OCI-M2 (cell line): ENCODE data around the gene TUBA8.
A peak's percentile ranks its signal among the peaks of the same experiment; 100 is the strongest.
"Not testable (repeated sequence)": the region's sequence is repeated elsewhere in the genome, so short reads cannot be mapped to it uniquely, and the experiment has no call there.

ENCODE experiments used
- DNase-seq: peaks from one replicate; lab custom pipeline; 2025; ENCODE audit not compliant: unreplicated experiment; lab: John Stamatoyannopoulos, UW

TUBA8 gene

GRCh38 chr22:18110194-18110953 lies at the start of gene TUBA8:
TUBA8 (plus strand) TSS chr22:18110809; CDS start chr22:18110866, 57 bp downstream.
- no peak for DNase-seq

GRCh38 chr22:18062421-18062820 lies 48.2 kb upstream of the TUBA8 start:
- no peak for DNase-seq

- DNase-seq = no peak
Observed at GRCh38 chr22:18063306-18063705, 47.3 kb upstream of the TUBA8 start.

DNA sequence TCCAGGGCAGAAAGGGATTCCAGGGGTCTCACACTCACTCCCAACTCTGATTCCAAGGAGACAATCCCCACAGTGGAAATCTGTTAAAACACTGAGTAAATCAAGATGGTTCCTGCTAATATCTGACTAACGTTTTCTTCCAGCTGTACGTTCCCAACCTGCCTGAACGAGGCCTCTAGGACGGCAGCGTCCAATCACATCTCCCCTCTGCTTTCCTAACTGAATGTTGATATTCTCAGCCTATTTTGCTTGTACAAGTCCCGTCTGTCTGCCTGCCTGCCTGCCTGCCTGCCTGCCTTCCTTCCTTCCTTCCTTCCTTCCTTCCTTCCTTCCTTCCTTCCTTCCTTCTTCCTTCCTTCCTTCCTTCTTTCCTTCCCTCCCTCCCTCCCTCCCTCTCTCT lies 46.9 kb upstream of the TUBA8 start:
- DNase-seq = not testable (repeated sequence)

DNA sequence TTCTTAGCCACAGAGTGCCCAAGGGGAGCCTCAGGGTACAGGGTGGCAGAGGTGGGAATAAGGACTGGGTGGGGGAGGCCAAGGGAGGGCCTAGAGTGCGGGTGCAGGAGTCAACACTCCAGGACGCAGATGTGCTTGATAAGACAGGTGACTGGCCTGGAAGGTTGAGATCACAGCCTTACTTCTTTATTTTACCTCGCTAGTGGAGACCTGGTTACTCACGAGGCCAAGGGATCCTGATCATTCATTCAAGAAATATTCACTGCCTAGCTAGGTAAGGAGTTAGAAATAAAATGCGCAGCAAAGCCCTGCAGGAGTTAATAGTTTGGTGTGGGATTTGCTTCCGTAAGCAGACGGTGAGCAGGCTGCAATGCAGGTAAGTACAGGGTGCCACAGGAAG lies 46.0 kb upstream of the TUBA8 start:
- no peak for DNase-seq

GRCh38 chr22:18065256-18065655 lies 45.4 kb upstream of the TUBA8 start:
- DNase-seq = no peak

DNA sequence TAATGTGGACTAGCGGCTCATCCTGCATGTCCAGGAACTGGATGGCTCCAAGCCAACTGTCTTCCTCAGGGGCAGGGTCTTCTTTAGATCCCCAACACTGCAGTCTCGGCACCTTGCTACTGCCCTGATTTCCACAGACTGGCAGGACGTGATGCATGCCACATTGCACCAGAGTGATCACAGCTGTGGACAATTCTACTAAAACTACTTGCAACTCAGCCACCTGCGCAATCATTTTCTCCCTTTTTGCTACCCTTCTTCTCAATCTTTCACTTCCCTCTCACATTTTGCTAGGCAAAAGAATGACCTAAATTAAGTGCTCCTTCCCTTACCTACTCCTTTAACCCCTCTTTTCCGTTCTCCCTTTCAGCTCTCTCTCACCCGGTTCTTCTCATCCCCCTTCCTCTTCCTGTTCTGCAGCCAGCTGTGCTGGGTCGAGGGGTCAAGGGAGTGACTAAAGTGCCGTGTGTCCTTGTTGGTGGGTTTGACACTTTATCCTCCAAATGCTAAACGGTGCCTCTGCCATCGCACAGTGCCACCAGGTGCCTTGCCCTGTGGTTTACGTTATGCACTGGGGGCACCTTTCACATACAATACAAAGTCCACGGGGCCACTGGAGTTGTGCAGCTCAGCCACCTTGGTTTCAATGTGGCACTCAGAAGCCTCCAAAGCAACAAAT lies 44.3 kb upstream of the TUBA8 start:
- no peak for DNase-seq

DNA sequence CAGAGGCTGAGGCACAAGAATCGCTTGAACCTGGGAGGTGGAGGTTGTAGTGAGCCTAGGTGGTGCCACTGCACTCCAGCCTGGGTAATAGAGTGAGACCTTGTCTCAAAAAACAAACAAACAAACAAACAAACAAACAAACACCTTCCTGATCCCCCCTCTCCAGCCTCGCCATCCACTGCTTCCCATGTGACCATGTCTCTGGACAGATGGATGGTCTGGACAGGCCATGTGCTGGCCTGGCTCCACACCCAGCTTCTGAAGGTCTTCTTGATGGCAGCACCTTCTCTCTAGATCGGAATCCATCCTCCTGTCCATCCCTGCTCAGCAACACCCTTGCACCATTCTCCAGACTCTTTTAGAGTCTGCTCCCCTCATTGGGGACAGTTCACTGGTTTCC lies 43.5 kb upstream of the TUBA8 start:
- DNase-seq = no peak

GRCh38 chr22:18067548-18068341 lies 42.9 kb upstream of the TUBA8 start:
- no peak for DNase-seq

DNA sequence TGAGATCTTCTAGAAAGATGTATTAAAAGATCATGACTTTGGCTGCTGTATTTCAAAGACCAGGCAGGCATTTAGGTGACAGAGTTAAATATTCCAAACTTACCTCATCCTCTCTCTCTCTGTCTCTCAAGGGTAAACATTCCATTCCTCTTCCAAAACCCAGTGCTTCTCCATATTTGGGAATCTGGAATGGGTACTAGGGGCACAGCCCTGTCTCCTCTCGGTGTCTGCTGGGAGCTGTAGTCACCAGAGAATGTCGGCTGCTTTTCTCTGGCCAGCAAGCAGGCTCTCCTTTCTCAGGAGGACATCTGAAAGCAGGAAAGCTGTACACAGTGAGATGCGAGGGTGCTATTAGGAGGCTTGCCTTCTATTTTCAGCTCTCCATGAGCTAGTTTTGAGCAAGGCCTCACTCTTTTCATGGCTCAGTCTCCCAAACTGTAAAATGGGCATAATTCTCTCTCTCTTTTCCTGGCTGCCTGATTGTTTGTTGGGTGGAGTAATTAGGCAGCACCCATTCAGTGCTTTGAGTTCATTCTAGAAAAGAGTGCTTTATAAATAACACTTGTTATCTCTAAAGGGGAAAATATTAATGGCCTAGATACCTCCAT lies 42.1 kb upstream of the TUBA8 start:
- no peak for DNase-seq

DNA sequence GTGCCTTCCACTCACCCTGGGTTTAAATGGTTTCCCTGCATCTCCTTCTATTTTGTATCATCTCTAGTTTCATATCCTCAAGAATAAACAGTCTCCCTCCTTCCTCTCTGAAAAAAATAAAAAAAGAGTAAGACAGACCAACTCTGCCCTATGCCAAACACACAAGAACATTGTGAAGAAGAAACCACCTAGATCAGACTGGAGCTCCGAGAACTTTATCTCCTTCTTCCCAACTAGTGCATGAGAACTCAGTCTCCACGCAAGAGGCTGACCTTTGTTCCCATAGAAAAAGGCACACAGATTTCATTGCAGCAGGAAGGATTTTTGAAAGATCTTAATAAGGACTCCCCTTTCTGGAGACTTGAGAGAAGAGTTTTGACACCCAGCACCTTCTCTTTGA lies 41.6 kb upstream of the TUBA8 start:
- DNase-seq = no peak

DNA sequence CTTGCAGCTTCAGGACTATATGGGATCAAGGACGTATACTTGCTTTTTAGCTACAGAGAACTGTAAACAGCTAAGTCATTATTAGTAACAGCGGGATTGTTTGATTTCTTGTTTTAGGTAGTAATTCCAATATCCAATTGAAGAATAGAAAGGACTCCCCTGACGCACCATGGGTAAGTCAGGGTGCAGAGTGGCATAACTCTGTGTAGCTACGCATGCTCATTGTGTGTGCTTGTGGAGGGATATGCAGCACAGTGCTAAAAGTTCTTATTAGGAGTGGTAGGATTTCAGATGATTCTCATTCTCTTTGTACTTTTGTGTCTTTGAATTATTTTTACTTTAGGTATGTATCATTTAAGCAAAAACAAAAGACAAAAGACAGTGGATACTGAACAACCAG lies 40.6 kb upstream of the TUBA8 start:
- no peak for DNase-seq

GRCh38 chr22:18070556-18071306 lies 39.9 kb upstream of the TUBA8 start:
- no peak for DNase-seq

- not testable (repeated sequence) for DNase-seq
Observed at GRCh38 chr22:18071307-18071967, 39.2 kb upstream of the TUBA8 start.

DNA sequence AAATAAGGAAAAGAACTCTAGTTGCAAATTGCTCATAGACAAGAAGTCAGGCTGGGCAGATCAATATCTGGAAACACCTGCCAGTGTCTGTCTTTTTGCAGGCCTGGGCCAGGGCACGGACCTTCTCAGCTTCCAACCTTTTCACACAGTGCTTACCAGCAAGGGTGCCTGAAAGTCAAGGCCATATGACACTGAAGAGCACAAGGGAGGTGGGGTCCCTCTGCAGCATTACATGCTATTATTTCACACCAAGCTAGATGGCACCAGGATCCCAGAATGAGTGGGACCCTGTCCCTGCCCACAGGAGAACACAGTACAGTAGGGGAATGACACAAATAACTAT lies 38.7 kb upstream of the TUBA8 start:
- DNase-seq = no peak

DNA sequence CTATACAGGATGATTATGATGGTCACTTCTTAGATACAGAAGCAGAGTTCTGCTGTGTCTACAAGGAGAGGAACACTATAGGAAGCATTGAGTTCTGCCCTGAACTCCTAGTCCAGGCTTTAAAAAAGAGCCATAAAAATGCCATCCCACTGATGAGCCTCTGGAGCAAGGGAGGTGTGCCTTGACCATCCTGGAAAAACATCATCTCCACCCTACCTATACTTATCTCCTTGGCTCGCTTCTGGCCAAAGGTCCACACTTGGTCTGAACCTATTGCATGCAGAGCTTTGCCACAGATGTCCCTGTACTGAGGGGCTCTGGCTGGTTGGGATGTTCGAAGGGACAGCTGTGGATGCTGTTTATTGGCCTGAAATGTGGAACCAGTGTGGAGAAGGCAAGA lies 37.1 kb upstream of the TUBA8 start:
- no peak for DNase-seq

GRCh38 chr22:18073927-18074326 lies 36.7 kb upstream of the TUBA8 start:
- not testable (repeated sequence) for DNase-seq

GRCh38 chr22:18075101-18075719 lies 35.4 kb upstream of the TUBA8 start:
- DNase-seq = no peak

GRCh38 chr22:18075720-18076497 lies 34.7 kb upstream of the TUBA8 start:
- peak; percentile 54 for DNase-seq
